NCI-H1694 (cell line): Measurements from ENCODE around the gene FOSL1.

ENCODE experiments used
- DNase-seq: peaks from one replicate; lab custom pipeline; 2025; lab: John Stamatoyannopoulos, UW

The FOSL1 gene

GRCh38 chr11:65919573-65920371 lies 19.6 kb upstream of the FOSL1 start:
- DNase-seq, result no peak

DNA sequence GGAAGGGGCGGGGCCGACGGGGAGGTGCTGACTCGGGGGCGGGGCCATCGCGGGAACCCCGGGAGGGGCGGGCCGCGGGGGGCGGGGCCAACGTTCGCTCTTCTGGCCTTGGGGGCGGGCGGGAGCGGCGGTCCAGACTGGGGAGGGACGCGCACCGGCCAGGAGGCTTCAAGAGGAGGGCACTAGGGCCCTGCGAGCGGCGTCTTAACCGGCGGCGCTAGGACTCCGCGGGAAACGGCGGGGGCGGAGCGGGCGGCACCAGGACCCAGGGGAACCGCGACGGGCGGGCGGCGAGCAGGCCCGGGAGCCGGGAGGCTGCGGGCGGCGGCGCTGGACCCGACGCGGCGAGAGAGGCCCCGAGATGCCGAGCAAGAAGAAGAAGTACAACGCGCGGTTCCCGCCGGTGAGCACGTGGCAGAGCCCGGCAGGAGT lies 19.0 kb upstream of the FOSL1 start, which contains the start of gene DRAP1:
TSS of gene DRAP1 (plus strand) at position 286 of the 432 bp plus-strand sequence. CDS start at position 362, 76 bp downstream.
- peak; percentile 85 for DNase-seq

GRCh38 chr11:65918211-65919140 lies 18.3 kb upstream of the FOSL1 start, which contains the start of gene C11orf68:
Gene C11orf68, minus strand, starts transcription at chr11:65919062. Its CDS starts 31 bp downstream, at chr11:65919031.
- no peak for DNase-seq

DNA sequence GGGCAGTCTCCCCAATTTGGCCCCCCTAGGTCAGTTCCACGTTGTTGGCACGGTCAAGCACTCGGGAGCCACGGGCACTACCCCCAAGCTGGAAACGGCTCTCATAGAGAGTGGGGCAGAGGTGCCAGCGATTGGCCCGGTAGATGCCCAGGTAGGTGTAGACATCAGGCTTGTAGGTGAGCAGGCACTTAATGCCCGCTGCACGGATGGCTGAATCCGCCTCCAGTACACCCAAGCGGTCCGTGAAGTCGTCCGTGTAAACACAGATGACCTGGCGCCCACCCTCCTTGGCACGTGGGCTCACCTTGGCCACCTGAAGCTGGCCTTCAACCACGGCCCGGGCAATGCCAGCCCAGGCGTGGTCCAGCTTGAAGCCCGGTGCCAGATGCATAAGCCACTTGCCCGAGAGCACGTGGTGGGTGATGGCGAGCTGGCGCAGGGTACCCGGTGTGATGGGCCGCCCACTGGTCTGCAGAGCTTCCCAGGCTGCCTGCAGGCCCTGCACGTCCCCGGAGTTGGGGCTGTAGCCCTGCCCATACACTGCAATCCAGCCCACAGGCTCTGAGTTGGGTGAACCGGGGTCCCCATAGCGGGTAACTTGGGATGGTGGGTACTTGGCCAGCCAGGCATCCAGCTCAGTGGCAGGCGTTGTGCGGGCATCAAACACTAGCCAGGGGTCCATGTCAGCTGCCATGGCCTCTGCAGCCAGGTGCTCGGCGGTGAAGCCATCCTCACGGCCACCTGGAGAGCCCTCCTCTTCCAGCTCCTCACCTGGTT lies 17.4 kb upstream of the FOSL1 start:
- no peak for DNase-seq

DNA sequence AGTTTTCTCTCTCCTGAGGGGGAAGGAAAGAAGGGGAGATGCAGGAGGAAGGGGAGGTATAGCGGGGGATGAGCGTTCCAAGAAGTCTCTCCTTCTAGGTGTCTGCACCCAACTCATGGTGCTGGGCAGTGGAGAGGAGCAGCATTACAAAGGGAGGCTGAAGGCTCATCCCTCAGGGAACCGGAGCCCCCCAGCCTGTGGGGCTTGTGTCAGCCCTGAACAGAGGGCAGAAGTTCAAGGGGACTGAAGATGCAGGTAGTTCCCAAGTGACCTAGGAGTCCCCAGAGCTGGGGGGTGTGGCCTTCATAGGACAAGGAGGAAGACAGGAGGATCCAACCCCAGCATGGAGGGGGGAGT lies 16.9 kb upstream of the FOSL1 start:
- DNase-seq, result no peak

DNA sequence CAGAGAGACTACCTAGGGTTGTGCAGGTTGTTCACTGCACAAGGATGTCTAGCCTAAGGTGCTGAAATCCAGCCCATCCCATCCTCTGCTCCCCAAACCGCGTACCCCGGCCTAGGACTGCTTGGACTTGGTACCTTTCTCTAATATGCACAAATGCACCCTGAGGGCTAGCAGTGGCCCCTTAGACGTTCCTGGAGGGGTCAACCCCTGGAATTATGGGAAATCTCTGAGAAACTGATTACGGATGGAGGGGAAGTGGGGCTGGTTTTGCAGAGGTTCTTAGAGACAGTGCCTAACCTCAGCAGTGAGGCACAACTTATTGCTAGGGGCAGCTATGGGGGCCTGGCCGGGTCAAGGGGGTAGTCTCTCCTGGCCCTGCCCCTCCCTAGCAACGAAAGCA lies 16.2 kb upstream of the FOSL1 start:
- DNase-seq, result no peak

- no peak for DNase-seq
Measured at GRCh38 chr11:65915821-65916251, 15.6 kb upstream of the FOSL1 start.

DNA sequence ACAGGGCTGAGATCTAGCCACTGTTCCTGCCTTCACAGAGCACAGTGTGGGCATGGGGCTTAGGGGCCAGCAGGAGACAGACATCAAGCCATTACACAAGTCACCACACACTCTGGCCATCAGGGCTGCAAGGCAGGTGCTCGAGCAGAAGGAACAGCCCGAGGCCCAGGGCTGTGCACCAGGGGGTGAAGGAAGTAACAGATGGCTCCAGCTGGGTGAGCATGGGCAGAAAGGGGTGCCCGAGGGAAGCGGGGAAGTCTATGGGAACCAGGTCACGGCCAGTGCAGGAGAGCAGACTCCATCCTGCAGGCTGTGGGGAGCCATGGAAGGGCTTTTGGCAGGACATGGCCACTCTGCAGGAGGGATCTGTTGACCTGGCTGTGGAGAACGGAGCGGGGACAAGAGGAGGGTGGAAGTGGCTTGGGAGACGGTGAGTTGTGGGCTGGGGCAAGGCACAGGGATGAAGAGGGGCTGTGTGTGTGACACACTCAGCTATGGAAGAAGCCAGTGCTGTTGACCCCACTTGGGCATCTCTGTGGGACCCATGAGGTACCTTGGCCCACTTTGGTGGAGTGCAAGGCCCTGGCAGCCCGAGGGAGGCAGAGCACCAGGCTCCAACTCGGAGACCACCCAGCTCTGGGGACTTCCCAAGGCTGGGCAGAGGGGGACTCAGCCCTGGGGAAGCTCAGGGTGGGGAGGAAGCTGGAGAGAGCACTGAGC lies 15.1 kb upstream of the FOSL1 start:
- no peak for DNase-seq

DNA sequence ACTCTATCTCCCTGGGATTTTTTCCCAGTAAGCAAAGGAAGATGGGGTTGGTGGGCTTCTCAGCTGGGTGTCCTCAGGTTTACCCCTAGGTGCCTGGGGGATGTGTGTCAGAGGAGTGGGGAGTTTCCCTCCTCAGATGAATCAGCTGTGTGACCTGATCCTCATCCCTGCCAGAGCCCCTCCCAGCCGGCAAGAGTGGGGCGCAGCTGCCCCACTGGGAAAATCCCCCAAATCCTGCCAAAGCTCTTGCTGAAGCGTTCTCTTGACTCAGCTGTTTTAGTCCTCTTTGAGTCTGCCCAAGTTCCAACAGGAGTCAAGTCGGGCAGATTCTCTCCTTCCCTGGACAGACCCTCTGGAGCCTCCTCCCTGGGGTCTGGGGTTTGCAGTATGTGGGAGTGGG lies 12.7 kb upstream of the FOSL1 start:
- no peak for DNase-seq

DNA sequence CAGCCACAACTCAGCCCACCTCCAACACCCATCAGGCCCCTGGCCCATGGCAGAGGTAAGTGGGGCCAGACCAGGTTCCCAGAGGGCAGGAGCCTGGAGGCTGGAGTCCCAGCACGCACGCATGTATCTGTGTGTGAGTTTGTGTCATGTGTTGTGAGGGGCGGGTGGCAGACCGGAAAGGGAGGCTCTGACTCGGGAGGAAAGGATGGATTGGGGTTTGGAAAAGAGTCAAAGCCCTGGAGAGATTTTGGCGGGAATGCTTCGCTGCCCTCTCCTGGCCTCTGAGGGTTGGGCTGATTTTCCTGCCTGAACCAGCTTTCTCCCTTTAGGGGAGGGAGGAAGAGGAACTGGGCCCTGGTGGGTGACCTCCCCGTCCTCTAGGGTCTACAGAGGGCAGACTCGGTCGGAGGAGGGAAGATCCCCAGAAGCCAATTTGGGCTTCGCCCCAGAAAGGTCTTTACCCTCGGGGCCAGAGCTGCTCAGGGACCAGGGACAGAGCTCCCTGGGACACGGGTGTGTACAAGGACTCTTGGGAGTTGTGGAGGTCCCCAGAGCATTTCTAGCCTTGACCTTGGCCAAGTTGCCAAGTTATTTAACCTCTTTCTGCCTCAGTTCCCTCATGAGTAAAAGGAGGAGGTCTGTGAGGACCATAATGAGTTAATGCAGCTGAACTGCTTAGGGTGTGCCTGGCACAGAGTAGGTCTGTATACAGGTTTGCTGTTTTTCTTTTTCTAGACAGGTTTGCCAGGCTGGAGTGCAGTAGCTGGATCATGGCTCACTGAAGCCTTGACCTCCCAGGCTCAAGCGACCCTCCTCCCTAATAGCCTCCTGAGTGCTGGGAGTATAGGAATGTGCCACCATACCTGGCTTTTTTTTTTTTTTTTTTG lies 11.7 kb upstream of the FOSL1 start:
- peak; percentile 57 for DNase-seq

- DNase-seq, result no peak
Measured at GRCh38 chr11:65907878-65908277, 7.7 kb upstream of the FOSL1 start.

- no peak for DNase-seq
Measured at GRCh38 chr11:65906602-65907001, 6.4 kb upstream of the FOSL1 start.

GRCh38 chr11:65903715-65904114 lies 3.5 kb upstream of the FOSL1 start:
- DNase-seq, result no peak

- DNase-seq, result no peak
Measured at GRCh38 chr11:65903068-65903481, 2.9 kb upstream of the FOSL1 start.

DNA sequence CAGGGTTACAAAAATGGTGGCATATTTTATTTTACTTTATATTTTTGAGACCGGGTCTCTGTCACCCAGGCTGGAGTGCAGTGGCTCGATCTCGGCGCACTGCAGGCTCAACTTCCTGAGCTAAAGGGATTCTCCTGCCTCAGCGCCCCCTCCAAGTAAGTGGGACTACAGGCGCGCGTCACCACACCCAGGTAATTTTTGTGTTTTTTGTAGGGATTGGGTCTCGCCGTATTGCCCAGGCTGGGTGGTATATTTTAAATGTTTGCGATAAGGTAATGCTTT lies 652 bp upstream of the FOSL1 start:
- no peak for DNase-seq

DNA sequence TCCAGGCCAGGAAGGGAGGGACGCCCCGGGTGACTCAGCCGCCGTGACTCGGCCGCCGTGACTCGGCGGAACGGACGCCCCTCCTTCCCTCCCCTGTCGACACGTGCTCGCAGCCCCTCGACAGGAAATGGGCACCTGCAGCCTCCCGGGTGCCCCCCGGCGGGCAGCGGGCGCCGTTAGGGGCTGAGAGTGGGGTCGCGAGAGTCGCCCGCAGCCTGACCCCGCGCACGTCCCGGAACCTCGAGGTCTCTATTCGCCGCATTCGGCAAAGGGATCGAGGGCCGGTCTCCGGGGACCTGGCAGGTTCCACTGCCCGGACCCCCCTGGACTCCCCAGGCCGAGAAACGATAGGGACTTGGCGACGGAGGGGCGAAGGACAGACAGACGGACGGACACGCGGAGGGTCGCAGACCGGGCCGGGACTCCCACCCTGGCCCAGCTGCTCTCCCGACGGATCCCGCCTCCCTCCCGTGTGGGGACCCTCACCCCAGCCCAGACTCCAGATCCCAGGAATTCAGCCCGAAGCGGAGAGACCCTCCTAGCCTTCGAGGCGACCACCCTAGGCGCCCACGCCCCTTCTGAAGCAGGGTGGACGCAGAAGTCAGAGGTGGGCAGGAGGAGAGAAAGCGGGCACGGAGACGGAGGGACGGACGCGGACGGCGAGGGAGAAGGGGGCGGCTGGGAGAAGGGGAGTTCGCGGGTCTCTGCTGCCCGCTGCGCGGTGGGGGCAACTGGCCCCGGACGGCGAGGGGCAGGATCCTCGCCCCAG lies 648 bp downstream of the FOSL1 start:
- DNase-seq, result no peak

GRCh38 chr11:65898656-65899355 lies 1.4 kb downstream of the FOSL1 start:
- no peak for DNase-seq

- DNase-seq, result no peak
Measured at GRCh38 chr11:65897020-65897471, 3.1 kb downstream of the FOSL1 start.
